ENCODE measurements around the gene ZACN.

DNA sequence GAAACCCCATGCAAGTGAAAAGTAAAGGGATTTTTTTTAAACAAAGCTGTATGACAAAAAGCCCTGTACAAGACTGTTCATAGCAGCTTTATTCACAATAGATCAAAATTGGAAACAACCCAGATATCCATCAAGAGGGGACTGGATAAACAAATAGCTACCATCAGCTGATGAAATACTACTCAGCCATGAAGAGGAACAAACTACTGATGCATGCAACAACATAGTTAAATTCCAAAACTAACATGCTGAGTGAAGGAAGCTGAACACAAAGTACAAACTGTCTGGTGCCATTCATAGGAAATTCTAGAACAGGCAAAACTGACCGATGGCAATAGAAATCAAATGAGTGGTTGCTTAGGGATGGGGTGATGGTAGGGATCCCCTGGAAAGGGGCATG is 46.9 kb downstream of the ZACN start:
- TF ChIP-seq, protein P1, sequence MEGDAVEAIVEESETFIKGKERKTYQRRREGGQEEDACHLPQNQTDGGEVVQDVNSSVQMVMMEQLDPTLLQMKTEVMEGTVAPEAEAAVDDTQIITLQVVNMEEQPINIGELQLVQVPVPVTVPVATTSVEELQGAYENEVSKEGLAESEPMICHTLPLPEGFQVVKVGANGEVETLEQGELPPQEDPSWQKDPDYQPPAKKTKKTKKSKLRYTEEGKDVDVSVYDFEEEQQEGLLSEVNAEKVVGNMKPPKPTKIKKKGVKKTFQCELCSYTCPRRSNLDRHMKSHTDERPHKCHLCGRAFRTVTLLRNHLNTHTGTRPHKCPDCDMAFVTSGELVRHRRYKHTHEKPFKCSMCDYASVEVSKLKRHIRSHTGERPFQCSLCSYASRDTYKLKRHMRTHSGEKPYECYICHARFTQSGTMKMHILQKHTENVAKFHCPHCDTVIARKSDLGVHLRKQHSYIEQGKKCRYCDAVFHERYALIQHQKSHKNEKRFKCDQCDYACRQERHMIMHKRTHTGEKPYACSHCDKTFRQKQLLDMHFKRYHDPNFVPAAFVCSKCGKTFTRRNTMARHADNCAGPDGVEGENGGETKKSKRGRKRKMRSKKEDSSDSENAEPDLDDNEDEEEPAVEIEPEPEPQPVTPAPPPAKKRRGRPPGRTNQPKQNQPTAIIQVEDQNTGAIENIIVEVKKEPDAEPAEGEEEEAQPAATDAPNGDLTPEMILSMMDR (IDR thresholded peaks at IDR 0.05; ENCODE audit: low read length), result no peak
- TF ChIP-seq EZH2phosphoT487 (IDR thresholded peaks at IDR 0.05; ENCODE audit: low read length) (no peak), EZH2 (optimal IDR thresholded peaks at IDR 0.05; ENCODE audit: low read depth, low read length) (no peak)

Data from MM.1S (cell line).